GM19372 (cell line): ENCODE results near the gene KRT37.
"Not testable (repeated sequence)": the region's sequence is repeated elsewhere in the genome, so short reads cannot be mapped to it uniquely, and the experiment has no call there.

Source experiments
- ATAC-seq: cut with Tn5 transposase; IDR thresholded peaks from one replicate; pipeline ENCODE4 v1.9.1; 2021; ENCODE audit warnings: mild to moderate bottlenecking, low read depth, moderate library complexity; ENCODE audit not compliant: unreplicated experiment

KRT37 gene

DNA sequence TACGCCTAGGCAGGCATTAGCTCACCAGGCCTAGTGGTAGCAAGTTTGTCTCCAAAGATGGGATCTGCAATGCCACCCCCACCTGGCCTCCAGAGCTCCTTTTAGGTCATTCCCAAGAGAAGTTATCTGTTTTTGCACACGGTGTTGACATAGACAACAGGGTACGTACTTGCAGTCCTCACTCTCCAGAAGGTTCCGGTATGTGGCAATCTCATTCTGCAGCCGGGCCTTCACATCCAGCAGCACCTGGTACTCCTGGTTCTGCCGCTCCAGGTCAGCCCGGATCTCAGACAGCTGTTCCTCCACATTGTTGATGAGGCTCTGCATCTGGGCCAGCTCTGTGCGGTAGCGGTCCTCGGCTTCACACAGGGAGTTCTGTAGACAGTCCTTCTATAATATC lies 17.2 kb downstream of the KRT37 start:
- no peak for ATAC-seq

DNA sequence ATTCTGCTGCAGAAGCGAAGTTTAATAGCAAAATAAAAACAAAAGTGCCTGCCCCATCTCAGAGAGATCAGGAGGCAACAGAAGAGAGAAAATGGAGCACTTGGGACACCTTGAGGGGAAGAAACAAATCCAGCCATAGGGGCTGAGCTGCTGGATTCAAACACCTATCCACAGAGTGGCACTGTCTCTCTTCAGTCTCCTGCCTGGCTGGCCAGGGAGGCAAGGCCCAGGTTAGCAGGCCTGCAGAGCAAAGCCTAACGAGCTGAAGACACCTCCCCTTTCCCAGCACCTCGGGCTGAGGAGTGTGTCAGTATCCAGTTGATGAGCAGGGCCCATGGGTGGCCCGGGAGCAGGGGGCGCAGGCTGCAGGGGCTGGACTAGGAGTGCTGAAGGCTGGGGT lies 18.2 kb downstream of the KRT37 start:
- no peak for ATAC-seq

- no peak for ATAC-seq
These were observed 20.2 kb downstream of the KRT37 start for GRCh38 chr17:41404024-41404671.

- ATAC-seq, result no peak
These were observed 20.9 kb downstream of the KRT37 start for GRCh38 chr17:41403404-41404023.

GRCh38 chr17:41402161-41402560 lies 22.2 kb downstream of the KRT37 start:
- no peak for ATAC-seq

DNA sequence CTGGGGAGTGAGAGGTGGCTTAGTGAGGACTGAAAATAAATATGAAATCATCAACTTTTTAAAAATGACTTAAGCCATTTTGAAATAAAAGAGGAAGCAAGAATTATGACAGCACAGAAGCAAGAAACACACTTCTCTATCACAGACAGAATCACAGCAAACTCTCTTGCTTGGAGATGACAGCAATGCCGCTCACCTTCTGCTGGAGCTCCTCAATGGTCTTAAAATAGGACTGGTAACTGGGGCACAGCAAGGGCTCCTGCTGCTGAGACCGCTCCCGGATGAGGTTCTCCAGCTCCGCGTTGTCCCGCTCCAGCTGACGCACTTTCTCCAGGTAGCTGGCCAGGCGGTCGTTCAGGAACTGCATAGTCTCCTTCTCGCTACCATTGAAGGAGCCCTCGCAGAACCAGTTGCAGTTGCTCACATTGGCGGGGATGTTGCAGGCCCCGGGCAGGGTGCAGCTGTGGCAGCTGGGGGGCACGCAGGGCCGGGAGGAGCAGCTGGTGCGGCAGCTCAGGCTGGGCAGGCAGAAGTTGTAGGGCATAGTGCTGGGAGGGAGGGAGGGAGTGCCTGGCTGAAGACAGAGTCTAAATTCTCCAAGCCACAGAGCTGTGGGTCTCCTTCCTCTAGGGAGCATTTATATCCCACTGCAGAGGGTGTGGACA lies 27.3 kb downstream of the KRT37 start, which contains the start of gene KRT31:
TSS of gene KRT31 (minus strand) at position 613 of the 665 bp plus-strand sequence. CDS start at position 544, 69 bp downstream.
- no peak for ATAC-seq

DNA sequence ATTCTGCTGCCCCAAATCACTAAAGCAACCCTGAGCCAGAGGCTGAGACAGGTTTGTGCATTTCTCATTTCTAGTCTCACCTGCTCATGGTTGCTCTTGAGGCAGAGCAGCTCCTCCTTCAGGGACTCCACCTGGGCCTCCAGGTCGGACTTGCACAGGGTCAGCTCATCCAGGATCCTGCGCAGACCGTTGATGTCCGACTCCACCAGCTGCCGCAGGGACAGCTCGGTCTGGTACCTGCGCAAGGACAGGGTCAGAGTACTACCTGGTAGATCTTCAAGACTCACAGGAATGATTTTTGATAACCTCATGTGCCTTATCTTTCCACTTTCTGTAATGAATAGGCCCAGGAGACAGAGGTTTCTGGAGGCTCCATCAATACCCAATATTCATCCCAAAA lies 28.0 kb downstream of the KRT37 start:
- ATAC-seq, result no peak

DNA sequence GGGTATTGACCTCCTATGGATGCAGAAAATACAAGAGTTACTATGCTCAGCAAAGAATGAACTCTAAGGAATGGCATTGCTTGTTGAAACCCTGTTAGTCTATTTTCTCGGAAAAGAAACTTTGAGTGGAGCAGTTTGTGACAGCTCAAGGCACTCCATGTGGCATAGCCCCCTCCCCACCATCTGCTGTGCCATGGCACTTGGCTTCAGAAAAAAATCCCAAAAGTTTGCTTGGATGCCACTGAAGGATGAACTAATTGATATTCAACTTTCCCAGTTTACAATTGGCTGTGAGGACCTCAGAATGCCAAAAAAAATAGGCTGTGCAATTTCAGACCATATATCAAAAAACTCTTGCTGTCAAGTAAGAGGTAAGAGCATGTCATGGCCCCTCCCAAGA lies 28.8 kb downstream of the KRT37 start:
- no peak for ATAC-seq

DNA sequence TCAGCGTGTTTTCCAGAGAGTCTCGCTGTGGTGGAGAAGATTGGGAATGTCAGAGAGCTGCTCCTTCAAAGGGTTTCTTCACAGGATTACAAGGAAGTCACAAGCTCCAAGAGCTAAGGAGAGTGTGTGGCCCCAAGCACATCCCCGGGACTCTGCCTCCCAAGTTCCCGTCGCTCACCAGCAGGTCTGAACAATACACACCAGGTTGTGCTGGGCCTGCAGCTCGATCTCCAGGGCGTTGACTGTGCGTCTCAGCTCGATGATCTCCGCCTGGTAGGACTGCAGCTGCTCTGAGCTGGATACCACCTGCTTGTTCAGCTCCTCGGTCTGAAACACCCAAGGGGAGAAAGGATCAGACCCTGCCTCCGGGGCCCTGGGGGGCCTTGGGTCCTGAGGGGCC lies 29.3 kb downstream of the KRT37 start:
- ATAC-seq, result not testable (repeated sequence)

DNA sequence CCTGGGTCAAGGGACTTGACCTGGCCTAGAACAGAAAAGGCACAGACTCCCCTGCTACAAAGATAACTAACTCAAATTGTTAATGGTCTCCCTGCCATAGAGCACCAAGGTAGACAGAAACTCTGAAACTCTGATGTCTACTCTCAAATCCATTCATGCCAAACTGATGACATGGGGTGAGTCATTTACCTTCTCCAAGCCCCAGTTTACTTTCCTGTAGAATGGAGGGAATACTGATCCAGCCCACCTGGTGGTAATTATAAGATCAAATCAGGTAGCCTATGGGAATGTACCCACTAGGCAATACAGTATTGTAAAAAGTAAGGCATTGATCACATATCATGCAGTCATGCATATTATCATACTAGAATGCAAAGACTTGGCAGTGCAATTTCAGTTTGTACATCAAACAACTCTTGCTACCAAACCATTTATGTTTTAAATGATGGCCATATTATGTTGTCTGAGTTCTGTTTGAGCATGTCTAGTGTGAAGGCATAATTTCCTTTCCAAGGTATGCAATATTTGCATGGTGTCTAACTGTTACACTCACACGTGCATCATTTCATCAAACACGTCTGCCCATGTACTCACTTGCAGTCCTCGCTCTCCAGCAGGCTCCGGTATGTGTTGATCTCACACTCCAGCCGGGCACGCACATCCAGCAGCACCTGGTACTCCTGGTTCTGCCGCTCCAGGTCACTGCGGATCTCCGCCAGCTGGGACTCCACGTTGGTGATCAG lies 30.0 kb downstream of the KRT37 start:
- no peak for ATAC-seq

DNA sequence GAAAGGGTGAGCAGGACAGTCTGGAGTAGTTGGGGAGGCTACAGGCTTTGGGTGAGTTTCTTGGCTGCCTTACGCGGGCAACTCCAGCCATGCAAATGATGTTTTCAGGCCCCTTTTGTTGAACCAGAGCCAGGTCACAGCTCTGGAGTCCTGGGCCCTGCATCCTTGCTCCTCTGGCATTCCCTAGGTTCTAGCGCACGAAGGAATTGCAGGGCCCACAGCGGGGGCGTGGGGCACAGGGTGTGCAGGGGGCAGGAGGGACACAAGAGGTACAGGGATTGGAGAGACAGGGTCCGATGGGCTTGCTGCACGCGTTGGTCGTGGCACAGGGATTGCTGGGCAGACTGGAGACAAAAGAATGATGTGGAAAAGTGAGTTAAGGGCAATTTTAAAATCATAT lies 30.6 kb downstream of the KRT37 start:
- no peak for ATAC-seq

- ATAC-seq, result no peak
These were observed 31.1 kb downstream of the KRT37 start for GRCh38 chr17:41393294-41393693.

GRCh38 chr17:41392278-41392677 lies 32.1 kb downstream of the KRT37 start:
- ATAC-seq, result no peak

DNA sequence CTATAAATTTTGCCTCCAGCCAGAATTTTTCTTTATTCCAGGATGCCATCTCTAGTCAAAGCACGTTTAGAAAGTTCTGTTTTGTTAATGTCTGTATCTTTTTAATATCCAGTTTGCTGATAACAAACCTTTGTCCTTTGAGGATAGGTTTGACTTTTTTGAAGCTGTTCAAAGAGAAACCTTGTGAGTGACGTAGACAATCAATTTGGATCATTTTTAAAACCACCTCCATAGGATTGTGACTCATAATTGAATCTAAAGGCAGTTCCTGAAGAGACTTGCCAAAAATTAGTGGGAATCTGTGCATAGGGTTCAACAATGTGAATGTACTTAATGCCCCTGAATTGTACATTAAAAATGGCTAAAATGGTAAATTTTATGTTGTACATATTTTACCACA lies 32.9 kb downstream of the KRT37 start:
- ATAC-seq, result no peak

DNA sequence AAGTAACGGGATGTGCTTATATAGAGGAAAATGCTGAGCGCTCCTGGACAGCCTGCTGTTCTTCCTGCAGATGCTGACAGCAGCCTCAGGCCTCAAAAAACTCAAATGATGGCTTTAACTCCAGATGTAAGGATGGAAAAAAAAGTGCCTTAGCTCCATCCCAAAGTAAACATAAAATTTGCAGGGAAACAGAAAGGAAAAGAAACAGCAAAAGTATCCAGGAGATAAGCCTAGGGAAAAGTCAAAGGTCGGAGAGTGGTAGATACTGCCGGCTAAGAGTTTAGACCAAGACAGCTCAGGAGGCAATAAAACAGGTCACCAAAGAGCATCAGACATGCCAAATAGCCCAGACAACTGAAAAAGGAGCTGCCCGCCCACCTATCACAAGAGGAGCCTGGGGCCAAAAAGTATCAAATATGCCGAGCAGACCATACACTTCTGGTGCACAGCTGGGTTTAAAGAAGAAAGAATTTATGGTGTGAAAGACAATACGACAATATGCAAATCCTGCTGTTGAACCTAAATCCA lies 33.9 kb downstream of the KRT37 start:
- ATAC-seq, result no peak

DNA sequence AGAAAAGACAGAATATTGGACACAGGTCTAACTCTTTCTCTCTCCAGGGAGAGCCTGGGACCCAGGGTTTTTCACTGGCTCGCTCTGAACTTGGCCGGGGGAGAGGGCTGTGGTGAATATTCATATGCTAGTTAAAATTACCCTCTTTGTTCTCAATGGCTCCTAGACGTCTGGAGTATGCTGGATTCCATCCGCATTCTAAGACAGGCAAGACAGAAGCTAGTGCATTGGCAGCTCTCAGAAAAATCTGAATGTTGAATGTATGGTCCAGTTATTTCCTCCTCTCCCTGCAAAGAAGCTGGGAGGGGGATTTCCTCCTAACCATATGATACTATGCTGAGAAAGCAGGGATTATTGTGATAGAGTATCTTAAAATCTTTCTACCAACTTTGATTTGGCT lies 36.7 kb downstream of the KRT37 start:
- ATAC-seq, result no peak

- ATAC-seq, result no peak
These were observed 38.2 kb downstream of the KRT37 start for GRCh38 chr17:41386227-41386626.

DNA sequence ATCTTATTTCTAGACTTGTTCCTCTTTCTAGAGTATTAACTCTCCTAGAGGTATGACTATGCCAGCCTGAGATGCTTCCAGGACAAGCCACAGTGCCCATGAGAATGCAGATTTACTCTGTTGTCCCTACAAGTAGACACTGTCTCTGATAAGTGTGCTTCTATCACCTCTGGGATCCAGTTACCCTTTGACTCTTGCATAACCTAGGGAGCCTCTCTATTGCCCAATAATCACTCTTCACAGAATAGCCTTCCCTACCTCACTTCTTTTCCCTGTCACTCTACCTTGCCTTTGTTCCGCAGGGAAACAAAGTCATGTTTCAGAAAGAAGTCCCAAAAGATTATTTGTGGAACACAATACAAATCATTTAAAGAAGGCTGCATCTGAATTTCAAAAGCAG lies 40.7 kb downstream of the KRT37 start:
- ATAC-seq, result no peak

DNA sequence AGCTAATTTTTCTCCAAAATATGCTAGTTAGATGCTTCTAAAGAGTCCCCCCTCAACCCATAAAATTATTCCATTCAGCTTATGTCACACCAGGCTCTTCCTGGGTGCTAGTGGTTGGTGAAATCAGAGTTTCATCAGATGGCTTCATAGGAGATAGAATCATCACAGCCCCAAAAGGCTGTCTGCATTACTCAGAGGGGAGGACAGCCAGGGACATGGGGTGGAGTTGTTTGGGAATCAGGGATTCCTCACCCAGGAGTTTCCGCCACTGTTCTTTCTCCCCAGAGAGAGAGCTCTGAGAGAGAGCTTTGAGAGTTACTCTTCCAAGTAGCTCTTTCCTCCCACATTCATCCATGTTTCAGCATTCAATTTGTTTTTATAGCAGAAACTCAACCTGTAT lies 42.0 kb downstream of the KRT37 start:
- no peak for ATAC-seq

DNA sequence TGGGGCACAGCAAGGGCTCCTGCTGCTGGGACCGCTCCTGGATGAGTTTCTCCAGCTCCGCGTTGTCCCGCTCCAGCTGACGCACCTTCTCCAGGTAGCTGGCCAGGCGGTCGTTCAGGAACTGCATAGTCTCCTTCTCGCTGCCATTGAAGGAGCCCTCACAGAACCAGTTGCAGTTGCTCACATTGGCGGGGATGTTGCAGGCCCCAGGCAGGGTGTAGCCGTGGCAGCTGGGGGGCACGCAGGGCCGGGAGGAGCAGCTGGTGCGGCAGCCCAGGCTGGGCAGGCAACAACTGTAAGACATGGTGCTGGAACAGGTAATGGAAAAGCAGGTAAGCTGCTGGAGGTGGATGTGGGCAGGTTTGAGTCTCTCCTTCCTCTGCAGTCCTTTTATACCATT lies 42.4 kb downstream of the KRT37 start, which contains the start of gene KRT34:
TSS of gene KRT34 (minus strand) at position 364 of the 400 bp plus-strand sequence. CDS start at position 304, 60 bp downstream.
- not testable (repeated sequence) for ATAC-seq

DNA sequence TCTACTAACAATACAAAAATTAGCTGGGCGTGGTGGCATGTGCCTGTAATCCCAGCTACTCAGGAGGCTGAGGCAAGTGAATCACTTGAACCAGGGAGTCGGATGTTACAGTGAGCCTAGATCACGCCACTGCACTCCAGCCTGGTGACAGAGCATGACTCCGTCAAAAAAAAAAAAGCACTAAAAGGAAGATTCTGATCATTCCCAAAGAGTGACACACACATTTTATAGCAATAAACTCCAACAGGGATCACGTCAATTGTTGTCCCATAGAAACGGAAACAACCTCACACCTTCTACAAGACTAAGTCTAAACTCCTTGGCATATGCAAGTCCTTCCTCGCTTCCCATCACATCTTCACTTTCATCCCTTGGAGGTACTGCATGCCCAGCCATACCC lies 44.3 kb downstream of the KRT37 start:
- not testable (repeated sequence) for ATAC-seq
